Stimulated activated CD8-positive, alpha-beta memory T cell treated with anti-CD3 and anti-CD28 coated beads, Interleukin-4, amount 100 ng/mL, for 4 hours (primary cell): ENCODE measurements around the gene RARA.
"Not testable (repeated sequence)": the region's sequence is repeated elsewhere in the genome, so short reads cannot be mapped to it uniquely, and the experiment has no call there.

Experiments used
- DNase-seq, 2 donors: peaks; one replicate each; pipeline ENCODE4 v3.0.0-alpha.2; 2020; ENCODE audit warnings: low read depth in 2 of 2, low spot score in 1 of 2

Gene RARA

GRCh38 chr17:40297511-40297910 is 11.5 kb upstream of the RARA start:
- no peak for DNase-seq

- no peak for DNase-seq
These were observed 10.3 kb upstream of the RARA start for GRCh38 chr17:40298726-40299125.

- DNase-seq = not testable (repeated sequence)
These were observed 9.7 kb upstream of the RARA start for GRCh38 chr17:40299159-40299757.

GRCh38 chr17:40301315-40301714 is 7.7 kb upstream of the RARA start:
- no peak for DNase-seq

- DNase-seq = no peak
These were observed 5.8 kb upstream of the RARA start for GRCh38 chr17:40303009-40303657.

GRCh38 chr17:40303708-40304551 is 5.0 kb upstream of the RARA start:
- DNase-seq = no peak

- not testable (repeated sequence) for DNase-seq
These were observed 4.5 kb upstream of the RARA start for GRCh38 chr17:40304552-40304863.

GRCh38 chr17:40304866-40305265 is 4.1 kb upstream of the RARA start:
- DNase-seq = not testable (repeated sequence)

- DNase-seq = no peak
These were observed 2.6 kb upstream of the RARA start for GRCh38 chr17:40306395-40306794.

GRCh38 chr17:40307001-40307730 is 1.8 kb upstream of the RARA start:
- no peak for DNase-seq

- no peak for DNase-seq
These were observed 1.2 kb upstream of the RARA start for GRCh38 chr17:40307740-40308239.

GRCh38 chr17:40309949-40310510 is 1.1 kb downstream of the RARA start:
- no peak for DNase-seq

GRCh38 chr17:40310882-40311391 is 2.0 kb downstream of the RARA start:
- DNase-seq = no peak

GRCh38 chr17:40311575-40311974 is 2.6 kb downstream of the RARA start:
- DNase-seq = no peak

- DNase-seq = no peak
These were observed 3.3 kb downstream of the RARA start for GRCh38 chr17:40312131-40312731.

GRCh38 chr17:40312893-40313667 is 4.1 kb downstream of the RARA start:
- DNase-seq = no peak

GRCh38 chr17:40313668-40314583 is 4.9 kb downstream of the RARA start:
- DNase-seq = no peak

GRCh38 chr17:40314584-40314956 is 5.6 kb downstream of the RARA start:
- peak; percentile 77 to 89 for DNase-seq

GRCh38 chr17:40315206-40315605 is 6.2 kb downstream of the RARA start:
- DNase-seq = no peak
